Measurements from ENCODE around the gene GBA3. TPM values are rescaled to one million over a fixed set of nuclear protein-coding genes. Genes with fewer than 3 reads are reported as not detected.

The GBA3 gene
- total and polyA plus RNA-seq, 12 donors, result not detected

GRCh38 chr4:22801391-22801790 is 108.7 kb downstream of the GBA3 start:
- DNase-seq (no peak), ATAC-seq (no peak)
- H3K9me3 ChIP-seq, result no peaks in the 10 kb centered on the region
- no peaks in the 10 kb centered on the region for H3K4me1 ChIP-seq
- H3K4me3 ChIP-seq, result no peak overlapping the region
- H3K27me3 ChIP-seq, result no peaks in the 10 kb centered on the region
- H3K27ac ChIP-seq, result no peak overlapping the region
- H3K36me3 ChIP-seq, result no peaks in the 10 kb centered on the region
- intact Hi-C loops (cut with DNase I), result no loop called here
- TF ChIP-seq, protein P1, sequence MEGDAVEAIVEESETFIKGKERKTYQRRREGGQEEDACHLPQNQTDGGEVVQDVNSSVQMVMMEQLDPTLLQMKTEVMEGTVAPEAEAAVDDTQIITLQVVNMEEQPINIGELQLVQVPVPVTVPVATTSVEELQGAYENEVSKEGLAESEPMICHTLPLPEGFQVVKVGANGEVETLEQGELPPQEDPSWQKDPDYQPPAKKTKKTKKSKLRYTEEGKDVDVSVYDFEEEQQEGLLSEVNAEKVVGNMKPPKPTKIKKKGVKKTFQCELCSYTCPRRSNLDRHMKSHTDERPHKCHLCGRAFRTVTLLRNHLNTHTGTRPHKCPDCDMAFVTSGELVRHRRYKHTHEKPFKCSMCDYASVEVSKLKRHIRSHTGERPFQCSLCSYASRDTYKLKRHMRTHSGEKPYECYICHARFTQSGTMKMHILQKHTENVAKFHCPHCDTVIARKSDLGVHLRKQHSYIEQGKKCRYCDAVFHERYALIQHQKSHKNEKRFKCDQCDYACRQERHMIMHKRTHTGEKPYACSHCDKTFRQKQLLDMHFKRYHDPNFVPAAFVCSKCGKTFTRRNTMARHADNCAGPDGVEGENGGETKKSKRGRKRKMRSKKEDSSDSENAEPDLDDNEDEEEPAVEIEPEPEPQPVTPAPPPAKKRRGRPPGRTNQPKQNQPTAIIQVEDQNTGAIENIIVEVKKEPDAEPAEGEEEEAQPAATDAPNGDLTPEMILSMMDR (IDR thresholded peaks at IDR 0.05), result no peak

GRCh38 chr4:22802876-22803275 is 110.1 kb downstream of the GBA3 start:
- no peak for DNase-seq
- Histone ChIP-seq H3K4me3 (no peak overlapping the region), H3K27ac (no peak overlapping the region), H3K9me3 (no peaks in the 10 kb centered on the region), H3K36me3 (no peaks in the 10 kb centered on the region), H3K4me1 (no peaks in the 10 kb centered on the region), H3K27me3 (no peaks in the 10 kb centered on the region)
- TF ChIP-seq, protein P1 (IDR thresholded peaks at IDR 0.05), result no peak
- ATAC-seq, result no peak
- 52 to 53% methylated on average over 4 of the region's 4 CpGs for WGBS, 2 donors
- intact Hi-C loops (cut with DNase I), result no loop called here

DNA sequence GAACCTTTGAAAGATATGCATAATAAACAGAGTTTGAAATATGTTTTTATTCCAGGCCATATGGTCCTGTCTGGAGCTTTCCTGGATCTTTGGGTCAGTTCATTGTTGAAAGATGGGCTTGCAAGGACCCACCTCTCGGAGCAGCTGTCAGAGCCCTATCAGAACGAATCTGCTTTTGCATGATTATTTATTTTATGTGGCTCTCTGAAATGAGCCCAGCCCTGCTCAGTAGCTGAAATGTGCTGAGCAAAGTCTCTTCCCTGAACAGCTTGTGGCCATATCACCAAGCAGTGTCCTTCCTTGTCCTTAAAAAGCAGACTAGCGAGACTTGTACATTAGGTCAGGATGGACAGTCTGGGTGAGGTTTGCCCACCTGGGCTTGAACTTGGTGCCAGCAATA is 110.8 kb downstream of the GBA3 start:
- whole genome bisulfite sequencing, 2 donors, result 73 to 75% methylated on average over 3 of the region's 3 CpGs

DNA sequence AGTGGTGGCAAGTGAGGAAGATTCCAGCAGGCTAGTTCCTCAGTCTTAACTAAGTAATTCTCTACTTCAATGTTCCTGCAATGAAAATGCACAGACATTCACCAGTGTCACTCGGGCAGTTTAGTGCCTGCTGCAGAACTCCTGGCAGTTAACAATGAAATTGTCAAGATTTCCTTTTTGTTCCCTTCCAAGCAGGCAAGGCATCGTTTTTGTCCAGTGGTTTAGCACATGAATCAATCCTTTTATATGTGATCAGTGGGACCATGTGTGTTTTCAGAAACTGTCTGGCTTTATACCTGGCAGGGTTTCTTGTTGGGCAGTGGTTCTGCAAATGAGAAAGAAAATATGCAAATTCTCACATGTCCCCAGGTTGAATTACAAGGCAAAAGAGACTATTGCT is 122.2 kb downstream of the GBA3 start:
- H3K4me3 ChIP-seq, result no peak overlapping the region
- H3K27ac ChIP-seq, result no peak overlapping the region
- H3K9me3 ChIP-seq, result peaks cover 0 to 6% (median 0%) of the 10 kb centered on the region in 11 donors
- DNase-seq (no peak), ATAC-seq (no peak)
- H3K36me3 ChIP-seq, result no peaks in the 10 kb centered on the region
- no peaks in the 10 kb centered on the region for H3K27me3 ChIP-seq
- intact Hi-C loops (cut with DNase I), result no loop called here
- 66 to 69% methylated on average over 2 of the region's 2 CpGs for WGBS, 2 donors
- TF ChIP-seq, protein P1 (IDR thresholded peaks at IDR 0.05), result no peak
- no peaks in the 10 kb centered on the region for H3K4me1 ChIP-seq

More for the DNA sequence above, 110.8 kb downstream of the GBA3 start:
- DNase-seq (no peak), ATAC-seq (no peak)
- intact Hi-C loops (cut with DNase I), result no loop called here
- no peaks in the 10 kb centered on the region for H3K9me3 ChIP-seq
- no peaks in the 10 kb centered on the region for H3K27me3 ChIP-seq
- H3K36me3 ChIP-seq, result no peaks in the 10 kb centered on the region
- no peaks in the 10 kb centered on the region for H3K4me1 ChIP-seq
- TF ChIP-seq, protein P1 (IDR thresholded peaks at IDR 0.05), result no peak
- H3K4me3 ChIP-seq, result no peak overlapping the region
- H3K27ac ChIP-seq, result no peak overlapping the region

- WGBS, 2 donors, result 89 to 90% methylated on average over 6 of the region's 6 CpGs
- TF ChIP-seq, protein P1 (IDR thresholded peaks at IDR 0.05), result no peak
These were observed 131.4 kb downstream of the GBA3 start for GRCh38 chr4:22824091-22824490.

More at GRCh38 chr4:22824091-22824490, 131.4 kb downstream of the GBA3 start:
- Histone ChIP-seq H3K27ac (no peak overlapping the region), H3K27me3 (no peaks in the 10 kb centered on the region), H3K4me3 (no peak overlapping the region), H3K4me1 (no peaks in the 10 kb centered on the region), H3K36me3 (no peaks in the 10 kb centered on the region), H3K9me3 (peaks cover 0 to 7% (median 0%) of the 10 kb centered on the region in 11 donors)
- ATAC-seq, result no peak
- intact Hi-C loops (cut with DNase I), result no loop called here
- DNase-seq, result no peak
